GM18502 (cell line): ENCODE data around the gene HOXA7.

ENCODE experiments used
- ATAC-seq: cut with Tn5 transposase; IDR thresholded peaks from one replicate; pipeline ENCODE4 v1.9.1; 2021; ENCODE audit warnings: mild to moderate bottlenecking; ENCODE audit not compliant: unreplicated experiment, poor library complexity

Gene HOXA7

DNA sequence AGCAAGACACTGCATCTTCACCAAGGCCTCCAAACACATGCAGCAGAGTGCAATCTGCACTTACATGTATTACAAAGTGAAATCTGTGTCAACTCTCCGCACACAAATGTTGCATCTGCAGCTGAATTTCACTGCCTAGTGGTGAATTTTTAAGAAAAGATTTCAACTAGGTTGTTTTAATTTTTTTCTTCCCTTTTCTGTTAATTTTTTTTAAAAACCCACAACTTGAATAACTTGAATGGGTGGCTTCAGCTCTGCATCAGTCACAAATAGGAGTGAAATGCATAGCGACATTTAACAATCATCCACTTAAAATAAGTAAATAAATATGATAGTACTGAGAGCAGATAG is 37.5 kb upstream of the HOXA7 start:
- ATAC-seq: no peak

DNA sequence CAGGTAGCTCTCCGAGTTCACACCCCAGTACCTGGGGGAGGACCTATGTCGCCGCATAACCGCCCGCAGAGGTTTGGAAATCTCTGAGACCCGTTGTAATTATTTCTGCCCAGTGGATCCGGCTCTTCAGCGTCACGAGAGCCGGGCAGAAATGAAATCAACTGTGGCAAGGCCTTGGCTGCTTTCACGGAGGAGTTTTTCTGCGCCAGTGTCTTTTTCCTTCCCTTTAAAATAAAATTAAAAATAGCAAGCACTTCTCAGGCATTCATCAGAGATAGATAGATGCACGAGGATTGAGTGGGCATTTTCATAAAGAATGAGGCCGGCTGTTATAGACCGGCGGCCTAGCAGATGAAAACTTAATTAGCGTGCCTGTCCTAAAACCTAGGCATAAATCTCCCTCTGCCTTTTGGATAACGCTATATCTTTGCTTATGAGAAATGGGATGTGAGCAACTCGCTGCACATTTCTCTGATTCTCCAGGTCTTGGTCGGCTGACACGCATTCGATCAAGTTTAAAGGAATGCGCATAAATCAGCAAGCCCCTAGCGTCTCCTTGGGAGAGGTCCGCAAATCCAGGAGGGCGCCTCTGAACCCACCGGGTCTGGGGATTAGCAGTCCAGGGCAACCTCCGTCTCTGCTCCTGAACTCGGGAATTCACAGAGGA is 37.0 kb upstream of the HOXA7 start:
- no peak for ATAC-seq

DNA sequence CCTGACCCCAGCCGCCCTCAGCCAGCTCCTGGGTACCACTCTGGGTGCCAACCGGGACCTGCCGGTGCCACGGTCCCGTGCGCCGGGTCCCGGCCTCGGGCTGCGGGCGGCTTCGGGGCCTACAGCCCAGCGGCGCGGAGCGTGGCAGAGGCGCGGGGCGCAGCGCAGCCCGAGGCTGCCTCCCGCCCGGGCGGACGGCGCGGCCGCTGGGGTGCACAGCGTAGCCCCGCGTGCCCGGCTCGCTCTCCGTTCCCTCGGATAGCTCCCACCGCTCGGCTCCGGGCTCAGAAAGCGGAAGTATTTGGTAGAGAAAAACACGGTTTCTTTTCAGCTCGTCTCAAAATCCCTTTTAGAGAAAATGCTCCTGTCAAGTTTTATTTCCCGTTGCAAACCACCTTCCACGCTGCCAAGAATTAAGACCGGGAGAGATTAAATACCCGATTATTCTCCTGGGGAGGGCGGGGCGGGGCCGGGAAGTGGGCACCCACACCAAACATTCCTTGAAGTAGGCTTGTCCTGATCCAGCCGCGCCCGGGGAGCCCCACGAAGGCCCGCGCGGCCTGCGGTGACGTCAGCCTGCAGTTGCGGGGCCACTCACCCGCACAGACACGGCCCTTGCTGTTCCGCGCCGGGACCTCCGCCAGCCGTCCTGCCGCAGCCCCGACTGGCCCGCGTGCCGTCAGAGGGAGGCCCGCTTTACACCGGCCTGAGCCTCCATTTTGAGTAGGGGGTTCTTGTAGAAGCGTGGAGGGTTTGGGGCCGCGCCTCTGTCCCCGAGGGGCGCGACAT is 36.3 kb upstream of the HOXA7 start:
- no peak for ATAC-seq

DNA sequence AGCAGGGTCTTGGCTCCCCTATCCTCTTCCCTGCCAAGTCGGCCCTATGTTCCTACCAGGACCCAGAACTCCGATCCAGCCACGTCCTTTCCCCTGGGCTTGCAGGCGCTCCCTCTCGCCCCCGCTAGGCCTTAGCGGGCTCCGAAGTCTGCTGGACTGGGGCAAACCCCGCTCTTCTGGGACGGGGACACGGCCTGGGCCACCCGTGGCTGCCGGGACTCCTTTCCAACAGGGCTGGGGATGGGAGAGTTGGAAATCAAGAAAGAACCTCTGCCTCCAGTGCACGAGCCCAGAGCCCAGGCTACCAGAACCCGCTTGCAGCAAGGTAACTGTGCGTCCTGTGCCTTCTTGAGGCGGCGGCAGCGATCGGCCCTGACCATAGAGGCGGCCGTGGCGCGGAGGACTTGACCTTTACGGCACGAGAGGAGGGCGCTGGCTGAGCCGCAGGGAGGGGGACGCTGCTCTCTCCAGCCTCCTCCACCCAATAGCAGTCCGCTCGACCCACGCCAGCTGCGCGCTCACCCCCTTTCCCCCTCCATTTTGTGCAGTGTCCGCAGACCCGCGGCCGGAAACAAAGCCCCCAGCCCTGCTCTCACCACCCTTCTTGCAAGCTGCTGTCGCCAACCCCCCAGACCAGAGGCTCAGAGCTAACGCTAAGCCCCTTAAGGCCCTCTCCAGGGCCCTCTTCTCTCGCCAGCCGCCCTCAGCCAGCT is 35.5 kb upstream of the HOXA7 start:
- no peak for ATAC-seq

DNA sequence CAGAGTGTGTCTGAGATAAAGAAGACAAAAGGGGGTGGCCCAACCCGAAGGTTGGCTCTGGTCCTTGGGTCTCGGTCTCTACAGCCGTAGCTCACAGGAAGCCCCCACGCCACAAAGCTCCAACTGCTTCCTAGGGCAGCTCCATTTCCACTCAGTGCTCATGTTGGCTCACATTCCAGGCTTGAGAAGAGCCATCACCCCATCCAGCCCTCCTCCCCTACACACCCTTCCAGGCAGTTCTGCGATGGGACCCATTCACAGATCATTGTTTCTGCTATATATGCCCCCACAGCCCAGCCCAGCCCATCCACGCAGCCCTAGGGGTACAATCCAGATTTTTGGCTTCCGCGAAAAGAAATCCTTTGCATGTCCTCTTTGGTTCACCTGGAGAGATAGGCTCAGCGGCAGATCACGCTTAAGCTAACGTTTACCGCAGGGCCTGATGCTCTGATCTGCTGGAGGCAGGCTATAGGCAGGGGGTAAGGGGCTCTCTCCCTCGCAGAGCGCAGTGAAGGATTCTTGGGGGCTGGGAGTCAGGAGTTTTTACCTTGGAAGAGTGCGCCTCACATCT is 34.8 kb upstream of the HOXA7 start:
- ATAC-seq: no peak

DNA sequence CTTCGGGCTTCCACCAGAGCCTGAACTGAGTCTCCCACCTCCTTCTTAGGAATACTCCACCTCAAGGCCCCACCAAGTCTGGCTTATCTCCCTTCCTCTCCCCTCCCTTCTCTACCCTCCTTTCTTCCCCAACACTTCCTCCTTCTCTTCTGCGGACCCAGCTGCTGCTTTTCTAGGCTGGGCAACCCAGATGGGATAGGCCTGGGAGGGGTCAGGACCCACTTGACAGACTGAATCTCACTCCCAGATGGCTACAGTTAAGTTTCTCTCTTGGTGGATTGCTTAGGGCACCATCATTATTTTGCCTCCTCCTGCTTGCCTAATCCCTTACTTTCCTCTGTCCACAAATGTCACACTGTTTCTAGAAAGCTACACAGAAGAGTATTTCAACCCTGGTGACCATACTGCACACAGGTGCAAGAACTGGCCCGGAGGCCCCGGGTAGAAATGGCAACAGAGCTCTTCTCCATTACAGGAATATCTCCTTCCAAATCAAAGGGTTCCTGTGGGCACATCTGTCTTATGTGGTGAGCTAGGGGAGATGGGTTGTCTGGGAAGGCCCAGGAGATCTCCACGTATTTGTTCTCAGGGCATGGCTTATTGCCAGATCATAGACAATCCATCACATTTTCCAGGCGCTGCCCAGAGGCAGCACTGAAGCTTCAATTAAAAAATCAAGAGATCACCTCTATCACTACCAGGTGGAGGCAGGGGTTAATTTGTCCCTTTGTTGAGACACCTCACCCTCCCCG is 33.7 kb upstream of the HOXA7 start:
- no peak for ATAC-seq

DNA sequence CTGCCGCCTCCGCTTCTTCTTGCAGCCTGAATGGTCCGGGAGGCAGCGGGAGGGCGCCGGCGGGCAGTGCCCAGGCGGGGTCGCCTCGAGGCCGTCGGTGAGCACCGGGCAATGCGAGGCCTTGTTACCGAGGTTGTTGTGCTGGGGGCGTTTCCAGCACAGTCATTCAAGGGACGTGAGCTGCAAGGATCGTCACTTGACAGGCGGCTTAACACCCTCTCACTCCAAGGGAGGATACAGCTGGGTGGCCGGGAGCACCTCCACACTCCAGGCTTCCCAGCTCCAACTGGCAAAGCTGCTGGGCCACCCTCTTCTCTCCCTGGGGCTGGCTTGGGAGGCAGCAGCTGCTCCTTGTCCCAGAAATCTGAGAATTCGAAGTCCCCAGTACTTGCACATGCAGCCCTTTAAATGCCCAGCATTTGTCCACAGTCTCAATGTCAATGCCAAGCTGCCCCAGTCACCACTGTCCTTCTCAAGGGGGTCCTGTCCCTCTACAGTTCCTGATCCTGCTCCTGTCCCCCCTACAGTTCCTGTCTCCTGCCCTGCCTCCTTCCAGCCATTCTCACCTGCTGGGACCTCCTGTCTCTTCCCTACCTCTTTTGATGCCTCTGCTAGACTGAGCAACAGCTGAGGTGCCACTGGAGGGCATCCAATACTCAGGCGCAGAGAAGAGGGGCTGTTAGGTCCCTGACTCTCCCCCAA is 33.0 kb upstream of the HOXA7 start:
- no peak for ATAC-seq

DNA sequence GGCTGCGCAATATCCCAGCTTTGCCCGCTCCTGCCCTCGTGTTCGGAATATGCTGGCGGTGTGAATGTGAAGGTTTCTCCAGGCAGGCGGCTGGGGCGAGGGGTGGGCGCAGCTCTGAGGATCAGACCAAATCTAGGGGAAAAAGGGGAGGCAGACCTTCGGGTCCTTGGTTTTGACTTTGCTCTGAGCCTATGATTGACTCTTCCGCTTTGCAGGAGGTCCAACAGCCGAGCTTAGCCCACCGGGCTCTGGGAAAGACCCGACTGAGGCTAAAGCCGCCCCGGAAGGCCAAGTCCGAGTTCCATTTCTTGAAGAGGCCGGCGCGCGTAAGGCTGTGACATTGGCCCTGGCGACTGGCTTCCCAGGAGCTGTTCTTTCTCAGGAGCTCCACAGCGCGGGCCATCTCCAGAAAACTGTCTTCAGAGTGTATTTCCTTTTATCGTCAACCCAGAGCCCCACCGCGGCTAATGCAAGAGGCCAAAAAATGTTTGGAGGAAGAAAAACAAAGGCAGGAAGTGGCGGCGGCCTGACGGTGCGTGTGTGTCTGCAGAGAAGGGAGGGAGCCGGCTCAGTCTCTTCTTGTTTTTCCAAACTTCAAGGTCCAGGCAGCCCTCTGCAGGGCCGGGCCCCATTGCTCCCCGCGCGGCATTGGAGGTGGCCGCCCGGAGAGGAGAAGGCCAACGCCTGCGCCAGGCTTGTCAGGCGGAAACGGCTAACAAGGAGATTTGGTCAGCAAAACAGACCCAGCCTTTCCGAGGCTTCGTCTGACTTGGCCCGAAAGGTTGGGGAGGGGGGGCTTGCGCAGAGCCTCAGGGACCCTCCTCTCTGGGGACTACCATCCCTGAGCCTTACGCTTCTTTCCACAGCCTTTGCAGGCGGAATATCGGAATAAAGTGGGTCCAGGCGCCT is 32.2 kb upstream of the HOXA7 start:
- no peak for ATAC-seq

DNA sequence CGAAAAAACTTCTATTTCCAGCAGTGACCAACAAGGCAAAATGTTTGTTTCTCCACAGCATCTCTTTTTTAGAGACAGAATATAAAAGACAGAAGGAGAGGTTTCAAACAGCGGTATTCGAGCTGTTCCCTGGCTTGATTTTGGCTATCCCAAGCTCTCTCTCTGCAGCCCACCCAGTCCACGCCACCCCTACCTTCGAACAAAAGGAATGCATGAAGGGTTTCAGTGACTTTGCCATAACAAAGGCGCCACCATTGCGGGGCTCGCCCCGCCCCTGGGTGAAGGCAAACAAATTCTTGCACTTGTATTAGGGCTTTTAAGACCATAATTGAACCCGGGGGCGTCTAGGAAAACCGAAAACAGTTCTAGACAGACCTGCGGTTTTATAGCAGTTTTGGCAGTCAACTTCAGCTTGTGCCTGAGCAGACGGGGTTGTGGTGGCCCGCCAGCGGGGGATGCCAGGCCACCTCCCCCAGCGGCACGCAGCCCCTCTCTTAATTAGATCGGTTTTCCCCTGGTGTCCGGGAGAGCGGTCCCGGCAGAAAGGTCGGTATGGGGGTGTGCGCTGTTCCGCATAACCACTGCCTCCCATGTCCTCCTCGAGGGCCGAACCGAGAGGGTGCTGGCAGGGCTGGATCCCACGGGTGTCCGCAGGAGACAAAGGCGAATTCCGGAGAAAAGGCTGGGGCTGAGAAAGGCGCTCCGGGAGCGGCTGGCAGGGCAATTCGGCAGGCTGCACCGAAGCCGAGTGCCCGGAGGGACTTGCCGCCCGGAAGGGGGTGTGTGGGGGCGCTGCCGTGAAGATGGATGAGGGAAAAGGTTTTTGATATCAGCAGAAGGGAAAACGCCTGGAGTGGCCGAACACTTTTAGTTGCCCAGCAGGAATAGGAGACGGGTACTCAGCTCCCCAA is 31.3 kb upstream of the HOXA7 start:
- ATAC-seq: no peak

DNA sequence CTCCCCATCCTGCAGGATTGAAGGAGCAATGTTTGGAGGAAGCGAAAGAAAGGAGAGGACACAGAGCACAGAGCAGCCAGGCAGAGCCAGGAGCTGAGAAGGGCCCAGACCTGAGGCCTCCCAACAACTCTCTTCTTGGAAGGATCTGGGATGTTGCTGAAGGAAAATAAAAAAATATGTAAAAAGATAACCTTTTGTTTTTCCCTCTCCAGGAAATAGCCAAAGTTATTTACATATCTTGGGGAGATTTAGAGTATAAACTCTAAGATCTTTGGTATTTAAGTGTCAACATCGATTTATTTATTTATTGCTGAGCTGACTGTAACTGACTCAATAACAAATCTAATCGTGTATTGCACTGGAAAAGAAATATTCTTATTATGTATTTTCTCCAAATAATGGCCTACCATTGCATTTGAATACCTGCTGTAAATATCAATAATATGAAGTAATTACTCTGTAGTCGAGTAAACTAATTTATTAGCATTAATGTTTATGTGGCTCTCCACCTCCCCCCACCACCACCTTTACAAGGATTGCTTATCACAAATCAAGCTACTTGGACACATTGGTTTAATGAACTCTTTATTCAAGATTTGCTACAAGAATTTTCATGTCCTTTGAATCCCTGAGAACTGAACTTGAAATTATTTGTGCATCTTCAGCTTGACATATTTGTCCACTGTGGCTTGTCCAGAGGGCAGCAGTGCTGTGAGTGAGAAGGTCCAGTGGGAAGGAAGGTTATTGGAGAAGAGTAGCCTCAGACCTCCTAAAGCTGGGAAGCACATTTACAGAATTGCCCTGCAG is 30.4 kb upstream of the HOXA7 start:
- ATAC-seq: no peak

DNA sequence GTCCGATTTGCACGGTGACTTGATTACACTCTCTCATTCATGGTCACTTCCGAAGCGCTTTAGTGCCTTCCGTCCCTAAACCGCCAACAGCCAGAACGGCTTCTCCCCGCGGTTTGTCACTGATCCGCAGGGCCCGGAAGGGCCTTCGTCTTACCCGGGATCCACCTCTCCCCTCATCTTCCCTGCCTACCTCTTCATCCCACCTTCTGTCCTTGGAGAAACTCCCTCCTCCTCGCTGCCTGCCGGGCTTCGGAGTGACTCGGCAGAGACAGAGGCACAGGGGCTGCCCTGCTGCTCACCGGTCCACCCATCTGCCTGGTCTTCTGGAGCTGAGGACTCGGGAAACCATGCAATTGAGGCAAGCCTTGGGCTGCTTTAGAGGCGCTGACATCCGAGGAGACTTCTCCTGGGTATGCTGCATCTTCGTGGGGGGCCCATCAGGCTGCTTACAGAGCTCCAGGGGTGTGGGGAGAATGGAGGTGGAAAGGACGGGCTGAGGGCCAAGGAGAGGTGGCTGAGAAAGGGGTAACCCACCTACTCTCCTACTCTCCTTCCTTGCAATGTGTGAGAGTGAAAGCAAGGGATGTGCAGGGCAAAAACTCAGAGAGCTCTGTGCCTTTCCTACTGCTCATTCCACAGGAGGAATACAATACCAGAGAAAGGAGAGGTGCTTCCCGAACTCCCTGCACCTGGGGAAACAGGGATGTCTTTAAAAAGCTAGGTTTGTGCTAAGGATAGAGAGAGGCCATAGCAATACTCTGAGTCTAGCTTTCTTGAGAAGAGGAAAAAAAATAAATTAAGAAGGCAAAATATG is 29.6 kb upstream of the HOXA7 start:
- no peak for ATAC-seq

DNA sequence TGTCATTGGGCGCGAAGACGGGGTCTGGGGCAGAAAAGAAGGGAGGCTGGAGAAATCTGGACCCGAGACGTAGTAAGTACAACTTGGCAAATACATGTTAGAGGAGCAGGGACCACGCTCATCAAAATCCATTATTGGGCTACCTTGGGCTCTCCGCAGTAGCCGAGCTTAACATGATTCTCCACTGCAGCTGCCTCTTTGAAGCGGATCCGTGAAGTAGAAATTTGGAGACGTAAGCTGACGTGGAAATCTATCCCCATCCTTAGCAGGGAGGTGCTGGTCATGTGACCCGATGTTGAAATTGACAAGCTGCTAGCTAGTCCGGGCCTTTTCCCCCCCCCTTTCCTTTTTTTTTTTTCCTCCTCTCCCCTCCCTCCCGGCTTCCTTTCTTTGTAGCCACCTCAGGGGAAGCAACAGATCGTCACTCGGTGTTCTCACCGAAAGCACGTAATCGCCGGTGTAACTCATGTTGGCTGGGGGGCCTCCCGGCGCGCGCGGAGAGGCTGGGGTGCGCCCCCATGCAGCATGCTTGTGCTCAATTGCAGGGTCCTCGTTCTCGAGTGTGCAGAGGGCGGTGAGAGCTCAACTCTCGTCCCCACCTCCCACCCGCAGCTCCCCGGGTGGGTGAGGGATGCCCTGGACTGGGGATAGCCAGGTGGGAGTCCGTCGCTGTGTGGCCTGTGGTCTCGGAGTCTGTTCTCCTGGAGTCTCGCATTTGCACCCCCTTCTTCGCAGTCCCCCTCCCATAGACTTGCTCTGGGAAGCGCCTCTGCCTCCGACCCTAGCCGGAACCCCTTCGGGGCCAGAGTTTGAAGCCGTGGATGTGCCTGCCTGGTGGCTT is 28.8 kb upstream of the HOXA7 start, which contains the start of gene HOXA11:
HOXA11 (minus strand) TSS at position 220 of the 841 bp plus-strand sequence; CDS start at position 132, 88 bp downstream.
- no peak for ATAC-seq

DNA sequence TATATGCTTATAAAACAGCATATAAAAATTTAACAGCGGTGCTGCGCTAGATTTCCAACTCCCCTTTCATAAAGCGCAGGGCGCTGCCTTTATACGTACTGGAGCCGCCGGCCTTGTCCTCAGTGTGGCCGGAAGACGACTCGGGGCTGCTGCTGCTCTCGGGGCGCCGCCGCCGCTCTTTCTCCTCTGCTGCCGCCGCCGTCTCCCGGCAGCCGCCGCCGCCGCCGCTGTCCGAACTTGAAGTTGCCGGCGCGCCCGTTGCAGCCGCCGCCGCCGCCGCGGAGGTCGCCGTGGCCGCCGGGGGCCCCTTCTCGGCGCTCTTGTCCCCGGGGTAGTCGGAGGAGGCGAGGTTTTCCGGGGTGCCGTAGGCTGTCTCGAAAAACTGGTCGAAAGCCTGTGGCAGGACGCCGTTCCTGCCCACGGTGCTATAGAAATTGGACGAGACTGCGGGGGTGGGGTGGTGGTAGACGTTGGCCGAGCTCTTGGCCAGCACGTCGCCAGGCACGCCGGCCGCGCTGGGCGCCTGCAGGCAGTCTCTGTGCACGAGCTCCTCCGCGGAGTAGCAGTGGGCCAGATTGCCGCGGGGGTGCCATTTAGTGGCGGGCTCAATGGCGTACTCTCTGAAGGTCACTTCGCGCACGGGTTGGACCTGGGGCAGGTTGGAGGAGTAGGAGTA is 28.0 kb upstream of the HOXA7 start:
- no peak for ATAC-seq

DNA sequence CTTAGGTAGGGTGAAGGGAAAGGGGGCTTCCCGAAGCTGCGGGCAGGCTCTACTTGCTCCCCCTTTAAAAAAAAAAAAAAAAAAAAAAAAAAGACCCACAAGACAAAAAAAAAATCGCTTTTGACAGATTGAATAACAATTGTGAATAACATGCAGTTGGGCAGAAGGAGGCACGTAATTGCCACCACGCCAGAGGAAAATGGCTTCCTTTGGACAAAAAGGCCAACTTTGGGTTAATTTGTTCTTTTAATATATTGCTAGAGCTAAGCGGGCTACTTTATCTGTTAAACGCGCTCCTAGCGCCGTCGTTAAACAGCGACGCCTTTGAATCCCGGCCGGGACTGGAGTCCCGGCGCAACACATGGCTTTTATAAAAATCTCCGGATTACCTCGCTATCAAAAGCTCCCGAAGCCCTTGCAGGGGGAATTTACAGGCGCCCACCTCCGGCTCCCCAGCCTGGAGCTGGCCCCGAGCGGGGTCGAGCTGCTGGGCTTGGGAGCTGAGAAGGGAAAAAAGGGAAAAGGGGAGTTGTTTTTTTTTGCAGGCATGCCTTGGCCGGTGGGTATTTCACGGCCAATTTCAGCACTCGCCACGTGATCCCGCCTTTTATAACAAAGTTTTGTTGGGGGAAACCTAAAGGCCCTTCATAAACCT is 27.3 kb upstream of the HOXA7 start:
- no peak for ATAC-seq
